A549 (cell line): ENCODE data around the gene BUD31. TPM values are rescaled to one million over a fixed set of nuclear protein-coding genes. Genes with fewer than 3 reads are reported as not detected.

ENCODE experiments used
- ATAC-seq, 2 experiments: fragments of 200-7000 bp in 1 of 2; fragments of >200 bp in 1 of 2; cut with Nextera tagmentation in 1 of 2; cut with Tn5 transposase in 1 of 2; 3 replicates each; pipeline versions ENCODE4 v1.8.0 to v1.9.1; 2018 to 2020; ENCODE audit warnings: mild to moderate bottlenecking in 1 of 2, moderate library complexity in 1 of 2
- CTCF ChIA-PET: fragments of 300-600 bp; sonication (Branson Sonifier 250); formaldehyde crosslinking; extraction: SDS; loops from one replicate; lab custom pipeline; 2021; ENCODE audit warnings: antibody characterized with exemption, inconsistent platforms; lab: Yijun Ruan, JAX
- POLR2A ChIA-PET: fragments of 350-600 bp; formaldehyde crosslinking; extraction: SDS; loops from one replicate; lab custom pipeline; 2021; ENCODE audit warnings: antibody characterized with exemption, inconsistent platforms; lab: Yijun Ruan, JAX
- DNase-seq, 2 experiments: peaks; one replicate each; pipeline versions ENCODE4 v3.0.0 to v3.0.0-alpha.2; 2011 to 2016; ENCODE audit warnings: low read depth in 1 of 2, low spot score in 1 of 2
- FAIRE-seq: peaks from 2 replicates; lab custom pipeline; 2011; peaks lifted over from hg19 to GRCh38; lab: Jason Lieb, UNC
- H3K27ac ChIP-seq, 2 experiments: fragments of >200 bp; sonication (Bioruptor Twin); formaldehyde crosslinking; 3 replicates each; pipeline ENCODE4 v1.5.1; 2016 to 2017
- H3K4me1 ChIP-seq: fragments of >200 bp; sonication (Bioruptor Twin); formaldehyde crosslinking; 3 replicates; pipeline ENCODE4 v1.6.1; 2016
- H3K4me2 ChIP-seq: fragments of >200 bp; sonication (Bioruptor Twin); formaldehyde crosslinking; 3 replicates; pipeline ENCODE4 v1.6.1; 2016
- H3K4me3 ChIP-seq: fragments of >200 bp; sonication (Bioruptor Twin); formaldehyde crosslinking; 3 replicates; pipeline ENCODE4 v1.5.1; 2016
- H3K9me3 ChIP-seq: fragments of >200 bp; sonication (Bioruptor Twin); formaldehyde crosslinking; 3 replicates; pipeline ENCODE4 v1.6.1; 2016
- BHLHE40 ChIP-seq: IDR thresholded peaks from 2 replicates; pipeline ENCODE4 v1.6.1; 2012; ENCODE audit warnings: low read depth, low read length, inconsistent platforms
- CBX2 ChIP-seq: fragments of 200-600 bp; sonication (generic); IDR thresholded peaks from 2 replicates; pipeline ENCODE4 v1.6.1; 2016; ENCODE audit warnings: low read depth, mild to moderate bottlenecking, borderline replicate concordance
- CHD2 ChIP-seq: fragments of 150-350 bp; IDR thresholded peaks from 2 replicates; pipeline ENCODE4 v1.6.1; 2014; ENCODE audit warnings: low read length; ENCODE audit not compliant: partially characterized antibody
- ELK1 ChIP-seq: fragments of 150-350 bp; IDR thresholded peaks from 2 replicates; pipeline ENCODE4 v1.6.1; 2014; ENCODE audit warnings: low read depth, mild to moderate bottlenecking, low read length
- EP300 ChIP-seq, 2 experiments: fragments of >200 bp; sonication (Bioruptor Twin); formaldehyde crosslinking; IDR thresholded peaks; 2 replicates in 1 of 2; 3 replicates in 1 of 2; pipeline ENCODE4 v1.6.1; 2016 to 2017
- FOSL2 ChIP-seq, 2 experiments: fragments of 450-650 bp in 1 of 2; fragments of >200 bp in 1 of 2; sonication (Bioruptor Twin) in 1 of 2; formaldehyde crosslinking; IDR thresholded peaks; 2 replicates each; pipeline versions ENCODE4 v1.5.0 to v1.6.1; 2016 to 2020; ENCODE audit warnings: mild to moderate bottlenecking in 1 of 2, moderate library complexity in 1 of 2
- HDAC2 ChIP-seq: fragments of 200-600 bp; sonication (generic); IDR thresholded peaks from 2 replicates; pipeline ENCODE4 v1.6.1; 2016
- HEYL ChIP-seq: fragments of 250-450 bp; sonication (Bioruptor Pico); IDR thresholded peaks from 2 replicates; pipeline ENCODE4 v1.8.0; 2021; ENCODE audit warnings: mild to moderate bottlenecking, moderate library complexity
- HMGXB4 ChIP-seq: fragments of 250-450 bp; sonication (Bioruptor Pico); IDR thresholded peaks from 2 replicates; pipeline ENCODE4 v1.5.0; 2021; ENCODE audit warnings: mild to moderate bottlenecking, moderate library complexity, borderline replicate concordance
- HOXB5 ChIP-seq: fragments of 250-450 bp; sonication (Bioruptor Pico); IDR thresholded peaks from 2 replicates; pipeline ENCODE4 v1.5.0; 2020; ENCODE audit warnings: mild to moderate bottlenecking, moderate library complexity
- NFE2L2 ChIP-seq: fragments of 150-350 bp; conservative IDR thresholded peaks from 2 replicates; pipeline ENCODE4 v1.6.1; 2014; ENCODE audit warnings: low read length
- NR3C1 ChIP-seq: fragments of >200 bp; sonication (Bioruptor Twin); formaldehyde crosslinking; IDR thresholded peaks from 3 replicates; pipeline ENCODE4 v1.6.1; 2017
- POLR2A ChIP-seq: IDR thresholded peaks from 2 replicates; pipeline ENCODE4 v1.6.1; 2012; ENCODE audit warnings: mild to moderate bottlenecking, low read length
- POLR2AphosphoS2 ChIP-seq: conservative IDR thresholded peaks from 2 replicates; pipeline ENCODE4 v1.6.1; 2012; ENCODE audit warnings: low read length, improper control_type of control experiment, inconsistent platforms
- RAD21 ChIP-seq, 2 experiments: fragments of >200 bp in 1 of 2; sonication (Bioruptor Twin) in 1 of 2; formaldehyde crosslinking in 1 of 2; IDR thresholded peaks in 1 of 2; conservative IDR thresholded peaks in 1 of 2; 2 replicates in 1 of 2; 3 replicates in 1 of 2; pipeline ENCODE4 v1.6.1; 2012 to 2018; ENCODE audit warnings: inconsistent platforms in 1 of 2
- SREBF2 ChIP-seq: fragments of 450-650 bp; IDR thresholded peaks from 2 replicates; pipeline ENCODE4 v1.6.1; 2014; ENCODE audit warnings: mild to moderate bottlenecking, moderate library complexity
- TP53 ChIP-seq: fragments of 250-450 bp; sonication (Bioruptor Pico); IDR thresholded peaks from 2 replicates; pipeline ENCODE4 v1.5.0; 2021; ENCODE audit warnings: mild to moderate bottlenecking, moderate library complexity
- ZNF302 ChIP-seq: fragments of 250-450 bp; sonication (Bioruptor Pico); IDR thresholded peaks from 2 replicates; pipeline ENCODE4 v1.9.0; 2021; ENCODE audit warnings: inconsistent platforms, mild to moderate bottlenecking, moderate library complexity
- ZSCAN20 ChIP-seq: fragments of 250-450 bp; sonication (Bioruptor Pico); IDR thresholded peaks from 2 replicates; pipeline ENCODE4 v1.8.0; 2022; ENCODE audit warnings: mild to moderate bottlenecking, moderate library complexity
- WGBS: methylation state at CpG from one replicate; pipeline ENCODE4 v1.1.6; 2017; ENCODE audit errors: missing lambda C conversion rate; 5-methylcytosine and 5-hydroxymethylcytosine counted together
- polyA plus RNA-seq, 4 experiments: library from polyadenylated mRNA; depleted of rRNA in 3 of 4; stranded (reverse); fragments of >200 nt; fragmentation: RNase III in 1 of 4; extraction: RNeasy Plus Mini Kit Qiagen cat#74134 plus additional on column Dnase treatment in 1 of 4; gene quantifications; 2 replicates in 3 of 4; 3 replicates in 1 of 4; pipeline ENCODE4 v1.2.3, GENCODE V29; 2011 to 2017
- TF ChIP-seq, protein P1 (sequence below): fragments of 200-600 bp; sonication (generic); IDR thresholded peaks from 2 replicates; pipeline ENCODE4 v1.6.1; 2016; ENCODE audit warnings: antibody characterized with exemption, mild to moderate bottlenecking, moderate library complexity

BUD31 gene
- polyA plus RNA-seq, 2 of the 4 experiments (the other 2 are of a cell fraction), result 96.5 to 105 TPM

- TF ChIP-seq SREBF2, result no peak
- no peak for TF ChIP-seq EP300 (IDR thresholded peaks at IDR 0.05)
- TF ChIP-seq ELK1, result no peak
- ATAC-seq (no peak), DNase-seq (no peak), FAIRE-seq (no peak)
- no peak overlapping the region for H3K27ac ChIP-seq
- H3K4me2 ChIP-seq, result no peak overlapping the region
- no peak overlapping the region for H3K4me3 ChIP-seq
- CTCF ChIA-PET, result interaction anchor here (0.6 kb wide), 1 partner anchor 59 kb away, joined by 4 read pairs; no protein-coding TSS in a partner anchor
- POLR2A ChIA-PET, result no interaction called here
- 98% methylated on average over 17 of the region's 20 CpGs for WGBS
- no peaks in the 10 kb centered on the region for H3K4me1 ChIP-seq
- H3K9me3 ChIP-seq, result no peaks in the 10 kb centered on the region
These were observed 20.9 kb upstream of the BUD31 start for GRCh38 chr7:99387912-99388311.

GRCh38 chr7:99389772-99390171 is 19.0 kb upstream of the BUD31 start:
- ChIA-PET POLR2A (no interaction called here), CTCF (interaction anchor here (1.2 to 1.3 kb wide), 2 partner anchors 24 to 25 kb away, joined by 3 to 4 read pairs; no protein-coding TSS in a partner anchor)
- TF ChIP-seq NR3C1 (no peak), POLR2A (no peak), SREBF2 (no peak), HMGXB4 (CRISPR knock-in tag) (no peak), POLR2AphosphoS2 (no peak), HEYL (CRISPR knock-in tag) (no peak), CBX2 (no peak), HDAC2 (no peak), ZSCAN20 (CRISPR knock-in tag) (no peak), HOXB5 (no peak), TP53 (CRISPR knock-in tag) (no peak), ZNF302 (no peak), CHD2 (no peak), RAD21 (conservative IDR thresholded peaks at IDR 0.05 in 1 of 2, IDR thresholded peaks at IDR 0.05 in 1 of 2) (no peak), NFE2L2 (no peak), BHLHE40 (no peak), FOSL2 (IDR thresholded peaks at IDR 0.05) (no peak), FOSL2 (CRISPR knock-in tag; IDR thresholded peaks at IDR 0.05) (no peak)
- TF ChIP-seq, protein P1, sequence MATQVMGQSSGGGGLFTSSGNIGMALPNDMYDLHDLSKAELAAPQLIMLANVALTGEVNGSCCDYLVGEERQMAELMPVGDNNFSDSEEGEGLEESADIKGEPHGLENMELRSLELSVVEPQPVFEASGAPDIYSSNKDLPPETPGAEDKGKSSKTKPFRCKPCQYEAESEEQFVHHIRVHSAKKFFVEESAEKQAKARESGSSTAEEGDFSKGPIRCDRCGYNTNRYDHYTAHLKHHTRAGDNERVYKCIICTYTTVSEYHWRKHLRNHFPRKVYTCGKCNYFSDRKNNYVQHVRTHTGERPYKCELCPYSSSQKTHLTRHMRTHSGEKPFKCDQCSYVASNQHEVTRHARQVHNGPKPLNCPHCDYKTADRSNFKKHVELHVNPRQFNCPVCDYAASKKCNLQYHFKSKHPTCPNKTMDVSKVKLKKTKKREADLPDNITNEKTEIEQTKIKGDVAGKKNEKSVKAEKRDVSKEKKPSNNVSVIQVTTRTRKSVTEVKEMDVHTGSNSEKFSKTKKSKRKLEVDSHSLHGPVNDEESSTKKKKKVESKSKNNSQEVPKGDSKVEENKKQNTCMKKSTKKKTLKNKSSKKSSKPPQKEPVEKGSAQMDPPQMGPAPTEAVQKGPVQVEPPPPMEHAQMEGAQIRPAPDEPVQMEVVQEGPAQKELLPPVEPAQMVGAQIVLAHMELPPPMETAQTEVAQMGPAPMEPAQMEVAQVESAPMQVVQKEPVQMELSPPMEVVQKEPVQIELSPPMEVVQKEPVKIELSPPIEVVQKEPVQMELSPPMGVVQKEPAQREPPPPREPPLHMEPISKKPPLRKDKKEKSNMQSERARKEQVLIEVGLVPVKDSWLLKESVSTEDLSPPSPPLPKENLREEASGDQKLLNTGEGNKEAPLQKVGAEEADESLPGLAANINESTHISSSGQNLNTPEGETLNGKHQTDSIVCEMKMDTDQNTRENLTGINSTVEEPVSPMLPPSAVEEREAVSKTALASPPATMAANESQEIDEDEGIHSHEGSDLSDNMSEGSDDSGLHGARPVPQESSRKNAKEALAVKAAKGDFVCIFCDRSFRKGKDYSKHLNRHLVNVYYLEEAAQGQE, result no peak
- no peak overlapping the region for H3K4me3 ChIP-seq
- FAIRE-seq (no peak), ATAC-seq (no peak), DNase-seq (no peak)
- no peak overlapping the region for H3K4me2 ChIP-seq
- H3K27ac ChIP-seq, result no peak overlapping the region
- H3K4me1 ChIP-seq, result no peaks in the 10 kb centered on the region
- WGBS, result 89% methylated on average over 13 of the region's 13 CpGs
- no peaks in the 10 kb centered on the region for H3K9me3 ChIP-seq
